Mesenchymal stem cell (in vitro differentiated cells and primary cell): ENCODE data around the gene KRTAP12-4.

Experiments
- DNase-seq: peaks from one replicate; pipeline ENCODE4 v3.0.0-alpha.2; 2013
- H2AFZ ChIP-seq: one replicate; pipeline ENCODE4 v1.6.1; 2013; ENCODE audit warnings: low read depth, mild to moderate bottlenecking, control low read depth, inconsistent platforms, low read length, moderate library complexity
- H2AK5ac ChIP-seq: 2 replicates; pipeline ENCODE4 v1.6.1; 2013; ENCODE audit warnings: low read length, moderate library complexity, mild to moderate bottlenecking, inconsistent platforms; ENCODE audit not compliant: severe bottlenecking
- H2BK120ac ChIP-seq: one replicate; pipeline ENCODE4 v1.6.1; 2013; ENCODE audit warnings: low read depth, mild to moderate bottlenecking, inconsistent platforms, low read length, moderate library complexity
- H2BK12ac ChIP-seq, 2 experiments: one replicate each; pipeline ENCODE4 v1.6.1; 2013; ENCODE audit warnings: inconsistent platforms in 2 of 2, low read length in 2 of 2, mild to moderate bottlenecking in 2 of 2, moderate library complexity in 2 of 2, control low read depth in 1 of 2
- H2BK15ac ChIP-seq: one replicate; pipeline ENCODE4 v1.6.1; 2013; ENCODE audit warnings: mild to moderate bottlenecking, low read depth, inconsistent platforms; ENCODE audit not compliant: poor library complexity, severe bottlenecking
- H2BK5ac ChIP-seq: 2 replicates; pipeline ENCODE4 v1.6.1; 2013; ENCODE audit warnings: low read depth, mild to moderate bottlenecking, low read length, control low read depth, inconsistent platforms; ENCODE audit not compliant: poor library complexity, severe bottlenecking
- H3K14ac ChIP-seq, 2 experiments: one replicate each; pipeline ENCODE4 v1.6.1; 2013; ENCODE audit warnings: inconsistent platforms in 2 of 2, low read length in 2 of 2, control low read depth in 1 of 2, mild to moderate bottlenecking in 1 of 2, moderate library complexity in 1 of 2
- H3K18ac ChIP-seq, 2 experiments: one replicate each; pipeline ENCODE4 v1.6.1; 2013; ENCODE audit warnings: inconsistent platforms in 2 of 2, low read length in 2 of 2, control low read depth in 1 of 2, low read depth in 1 of 2, mild to moderate bottlenecking in 1 of 2
- H3K23ac ChIP-seq, 2 experiments: one replicate each; pipeline ENCODE4 v1.6.1; 2013; ENCODE audit warnings: inconsistent platforms in 2 of 2, low read length in 2 of 2, mild to moderate bottlenecking in 2 of 2, moderate library complexity in 2 of 2, control low read depth in 1 of 2
- H3K27ac ChIP-seq: 2 replicates; pipeline ENCODE4 v1.5.1; 2013; ENCODE audit warnings: mild to moderate bottlenecking, moderate library complexity, low read length, control low read depth, inconsistent platforms; ENCODE audit not compliant: poor library complexity, severe bottlenecking
- H3K27me3 ChIP-seq, 2 experiments: 2 replicates each; pipeline versions ENCODE4 v1.6.1 to v1.7.0; 2013; ENCODE audit warnings: low read length in 2 of 2, mild to moderate bottlenecking in 2 of 2, moderate library complexity in 2 of 2, control low read depth in 1 of 2, inconsistent platforms in 1 of 2; ENCODE audit not compliant: control insufficient read depth in 1 of 2, insufficient read depth in 1 of 2
- H3K36me3 ChIP-seq, 2 experiments: 2 replicates each; pipeline versions ENCODE4 v1.6.1 to v1.7.0; 2013; ENCODE audit warnings: low read length in 2 of 2, control low read depth in 1 of 2, inconsistent platforms in 1 of 2, low read depth in 1 of 2, mild to moderate bottlenecking in 1 of 2; ENCODE audit not compliant: insufficient read depth in 2 of 2, control insufficient read depth in 1 of 2
- H3K4ac ChIP-seq, 2 experiments: one replicate each; pipeline ENCODE4 v1.6.1; 2013; ENCODE audit warnings: inconsistent platforms in 2 of 2, low read length in 2 of 2, mild to moderate bottlenecking in 2 of 2, moderate library complexity in 2 of 2, control low read depth in 1 of 2, low read depth in 1 of 2
- H3K4me1 ChIP-seq: 2 replicates; pipeline ENCODE4 v1.6.1; 2013; ENCODE audit warnings: low read depth, low read length, control low read depth; ENCODE audit not compliant: control insufficient read depth, insufficient read depth
- H3K4me2 ChIP-seq: 2 replicates; pipeline ENCODE4 v1.6.1; 2013; ENCODE audit warnings: low read length, mild to moderate bottlenecking, inconsistent platforms; ENCODE audit not compliant: poor library complexity, severe bottlenecking
- H3K4me3 ChIP-seq, 2 experiments: 2 replicates each; pipeline versions ENCODE4 v1.5.1 to v1.7.0; 2013; ENCODE audit warnings: low read length in 2 of 2, mild to moderate bottlenecking in 2 of 2, control low read depth in 1 of 2, low read depth in 1 of 2; ENCODE audit not compliant: insufficient read depth in 1 of 2
- H3K79me1 ChIP-seq: replicated peaks from 2 replicates; pipeline ENCODE4 v1.6.1; 2013; ENCODE audit warnings: mild to moderate bottlenecking, control low read depth, low read length, inconsistent platforms; ENCODE audit not compliant: poor library complexity, severe bottlenecking
- H3K9ac ChIP-seq: 2 replicates; pipeline ENCODE4 v1.7.0; 2013; ENCODE audit warnings: mild to moderate bottlenecking, low read length, moderate library complexity
- H3K9me3 ChIP-seq: 2 replicates; pipeline ENCODE4 v1.7.0; 2013; ENCODE audit warnings: mild to moderate bottlenecking, low read length; ENCODE audit not compliant: control insufficient read depth
- H4K8ac ChIP-seq: one replicate; pipeline ENCODE4 v1.6.1; 2013; ENCODE audit warnings: inconsistent platforms, mild to moderate bottlenecking, low read length, moderate library complexity
- H4K91ac ChIP-seq: one replicate; pipeline ENCODE4 v1.6.1; 2013; ENCODE audit warnings: mild to moderate bottlenecking, low read length, inconsistent platforms
- WGBS: methylation state at CpG from one replicate; pipeline ENCODE4 v1.1.7; 2013; ENCODE audit warnings: mixed read lengths; 5-methylcytosine and 5-hydroxymethylcytosine counted together

KRTAP12-4 gene

GRCh38 chr21:44626262-44626661 is 28.2 kb downstream of the KRTAP12-4 start:
- no peak overlapping the region for H3K9ac ChIP-seq
- peaks cover 47% of the 10 kb centered on the region for H3K9me3 ChIP-seq
- no peak overlapping the region for H2AFZ ChIP-seq
- H2BK12ac ChIP-seq = no peak overlapping the region
- no peaks in the 10 kb centered on the region for H3K27me3 ChIP-seq
- no peak for DNase-seq
- no peak overlapping the region for H3K27ac ChIP-seq
- no peak overlapping the region for H3K4me2 ChIP-seq
- H3K4me3 ChIP-seq = no peak overlapping the region
- no peaks in the 10 kb centered on the region for H3K4me1 ChIP-seq
- H3K14ac ChIP-seq = no peak overlapping the region
- no peak overlapping the region for H4K91ac ChIP-seq
- no peak overlapping the region for H4K8ac ChIP-seq
- no peak overlapping the region for H2BK5ac ChIP-seq
- H3K23ac ChIP-seq = no peak overlapping the region
- H3K4ac ChIP-seq = no peak overlapping the region
- H3K79me1 ChIP-seq = no peaks in the 10 kb centered on the region
- no peak overlapping the region for H3K18ac ChIP-seq
- H2AK5ac ChIP-seq = no peak overlapping the region
- WGBS = 74% methylated on average over 10 of the region's 10 CpGs
- no peak overlapping the region for H2BK15ac ChIP-seq
- H3K36me3 ChIP-seq = no peaks in the 10 kb centered on the region
- no peak overlapping the region for H2BK120ac ChIP-seq

GRCh38 chr21:44625756-44626155 is 28.7 kb downstream of the KRTAP12-4 start:
- Histone ChIP-seq H3K79me1 (no peaks in the 10 kb centered on the region), H4K8ac (no peak overlapping the region), H3K4me3 (no peak overlapping the region), H2BK12ac (no peak overlapping the region), H2BK5ac (no peak overlapping the region), H2BK120ac (no peak overlapping the region), H3K18ac (no peak overlapping the region), H3K27me3 (no peaks in the 10 kb centered on the region), H3K4ac (no peak overlapping the region), H3K14ac (no peak overlapping the region), H3K9me3 (peaks cover 42% of the 10 kb centered on the region), H3K4me2 (no peak overlapping the region), H3K36me3 (no peaks in the 10 kb centered on the region), H3K27ac (no peak overlapping the region), H3K23ac (no peak overlapping the region), H3K9ac (no peak overlapping the region), H3K4me1 (no peaks in the 10 kb centered on the region), H4K91ac (no peak overlapping the region), H2AK5ac (no peak overlapping the region), H2BK15ac (no peak overlapping the region), H2AFZ (no peak overlapping the region)
- no peak for DNase-seq
- WGBS = 79% methylated on average over 4 of the region's 7 CpGs

GRCh38 chr21:44623575-44623974 is 30.9 kb downstream of the KRTAP12-4 start:
- Histone ChIP-seq H2BK12ac (no peak overlapping the region), H3K4me3 (no peak overlapping the region), H2BK5ac (no peak overlapping the region), H3K36me3 (no peaks in the 10 kb centered on the region), H2AFZ (no peak overlapping the region), H3K27me3 (no peaks in the 10 kb centered on the region), H3K4ac (no peak overlapping the region), H3K27ac (no peak overlapping the region), H3K79me1 (no peaks in the 10 kb centered on the region), H2AK5ac (no peak overlapping the region), H2BK120ac (no peak overlapping the region), H3K9ac (no peak overlapping the region), H3K14ac (no peak overlapping the region), H3K9me3 (peaks cover 56% of the 10 kb centered on the region), H3K18ac (no peak overlapping the region), H3K23ac (no peak overlapping the region), H4K91ac (no peak overlapping the region), H3K4me2 (no peak overlapping the region), H4K8ac (no peak overlapping the region), H3K4me1 (no peaks in the 10 kb centered on the region), H2BK15ac (no peak overlapping the region)
- no peak for DNase-seq

GRCh38 chr21:44619886-44620285 is 34.6 kb downstream of the KRTAP12-4 start:
- H3K27ac ChIP-seq = no peak overlapping the region
- H3K14ac ChIP-seq = no peak overlapping the region
- H3K27me3 ChIP-seq = no peaks in the 10 kb centered on the region
- no peak overlapping the region for H4K91ac ChIP-seq
- no peaks in the 10 kb centered on the region for H3K79me1 ChIP-seq
- 80% methylated on average over 6 of the region's 6 CpGs for WGBS
- H3K4me1 ChIP-seq = no peaks in the 10 kb centered on the region
- no peak overlapping the region for H3K4me2 ChIP-seq
- peaks cover 45% of the 10 kb centered on the region for H3K9me3 ChIP-seq
- H4K8ac ChIP-seq = no peak overlapping the region
- H2AFZ ChIP-seq = no peak overlapping the region
- no peak for DNase-seq
- H3K4ac ChIP-seq = no peak overlapping the region
- no peak overlapping the region for H2AK5ac ChIP-seq
- no peak overlapping the region for H3K4me3 ChIP-seq
- no peak overlapping the region for H3K9ac ChIP-seq
- H2BK5ac ChIP-seq = no peak overlapping the region
- H3K36me3 ChIP-seq = no peaks in the 10 kb centered on the region
- no peak overlapping the region for H3K18ac ChIP-seq
- H2BK120ac ChIP-seq = no peak overlapping the region
- no peak overlapping the region for H2BK12ac ChIP-seq
- no peak overlapping the region for H3K23ac ChIP-seq
- no peak overlapping the region for H2BK15ac ChIP-seq
